GM21576 (cell line): ENCODE measurements around the gene ELAVL4.

Source experiments
- ATAC-seq: cut with Tn5 transposase; IDR thresholded peaks from one replicate; pipeline ENCODE4 v1.9.1; 2021; ENCODE audit warnings: mild to moderate bottlenecking, moderate library complexity; ENCODE audit not compliant: unreplicated experiment

The ELAVL4 gene

DNA sequence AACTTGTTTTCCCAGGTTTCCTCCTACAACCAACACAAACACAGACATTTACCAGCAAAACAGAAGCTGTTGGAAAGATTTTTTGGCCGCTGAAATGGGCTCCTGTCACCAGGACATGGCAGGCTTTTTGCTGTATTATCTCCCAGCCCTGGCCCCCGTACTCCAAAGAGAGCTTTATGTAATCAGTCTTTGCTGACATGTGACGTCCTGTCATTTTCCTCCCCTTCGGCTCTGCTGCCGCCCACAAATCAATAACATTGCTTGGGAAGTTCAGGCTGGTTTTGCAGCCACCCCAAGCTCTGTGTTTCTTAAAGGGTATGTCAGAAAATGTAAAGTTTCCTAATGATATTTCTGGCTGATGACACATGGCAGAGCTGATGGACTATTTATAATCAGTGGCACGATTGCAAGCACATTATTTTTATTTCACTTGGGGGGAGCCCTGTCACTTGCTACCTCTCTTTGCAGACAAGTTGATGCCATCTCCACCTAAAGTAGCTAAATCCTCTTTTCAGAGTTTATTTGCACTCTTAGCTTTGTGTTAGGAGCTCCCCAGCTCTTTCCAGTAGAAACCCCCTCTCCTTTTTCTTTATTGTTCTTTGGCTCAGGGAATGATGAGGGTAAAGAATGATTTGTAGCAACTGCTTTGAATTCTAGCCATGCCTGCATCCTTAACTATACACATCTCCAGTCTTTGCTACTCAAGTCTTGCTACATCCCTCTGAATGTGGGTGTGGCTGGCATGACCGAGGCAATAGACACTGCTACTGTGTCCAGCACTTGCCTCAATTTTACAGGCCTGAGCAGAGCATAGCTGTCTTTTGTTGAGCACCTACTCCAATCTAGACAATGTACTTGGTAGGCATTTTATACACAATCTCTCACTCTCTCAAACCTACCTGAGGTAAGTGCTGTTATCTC is 67.3 kb downstream of the ELAVL4 start:
- no peak for ATAC-seq

DNA sequence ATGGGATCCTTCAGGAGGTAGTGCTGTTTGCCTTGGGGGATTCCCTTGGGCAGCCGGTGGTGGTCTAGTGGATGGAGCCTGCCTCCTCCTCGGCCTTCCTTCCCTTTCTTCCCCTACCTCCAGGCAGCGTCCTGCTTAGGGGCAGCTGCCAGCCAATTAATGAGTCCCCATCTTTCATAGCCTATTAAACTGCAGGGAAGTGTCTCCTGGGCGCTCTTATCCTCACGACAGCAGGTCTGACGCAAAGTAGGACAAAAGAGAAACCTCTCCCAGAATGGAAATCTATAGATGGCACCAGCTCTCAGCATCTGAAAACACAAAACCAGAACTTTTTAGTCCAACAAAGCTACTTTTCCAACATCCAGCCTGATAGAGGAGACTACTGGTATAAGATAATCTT is 69.3 kb downstream of the ELAVL4 start:
- no peak for ATAC-seq

DNA sequence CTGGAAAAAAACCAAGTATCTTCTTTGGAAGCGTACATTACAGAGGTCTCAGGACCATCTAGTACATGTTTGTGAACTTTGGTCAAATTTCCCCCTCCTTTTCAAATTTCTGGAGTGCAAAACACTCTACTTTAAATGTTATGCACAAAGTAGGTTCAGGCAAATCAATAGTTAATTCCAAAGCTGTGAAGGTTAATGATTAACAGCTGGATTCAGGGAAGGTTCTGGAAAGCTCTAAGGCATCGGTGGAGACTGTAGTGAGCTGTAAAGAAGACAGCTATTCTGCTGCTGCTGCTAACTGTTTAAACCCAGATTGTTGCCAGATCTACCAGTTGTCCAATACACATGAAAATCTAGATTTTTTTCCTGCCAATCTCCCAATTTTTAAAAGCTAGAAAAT is 70.9 kb downstream of the ELAVL4 start:
- ATAC-seq = no peak

DNA sequence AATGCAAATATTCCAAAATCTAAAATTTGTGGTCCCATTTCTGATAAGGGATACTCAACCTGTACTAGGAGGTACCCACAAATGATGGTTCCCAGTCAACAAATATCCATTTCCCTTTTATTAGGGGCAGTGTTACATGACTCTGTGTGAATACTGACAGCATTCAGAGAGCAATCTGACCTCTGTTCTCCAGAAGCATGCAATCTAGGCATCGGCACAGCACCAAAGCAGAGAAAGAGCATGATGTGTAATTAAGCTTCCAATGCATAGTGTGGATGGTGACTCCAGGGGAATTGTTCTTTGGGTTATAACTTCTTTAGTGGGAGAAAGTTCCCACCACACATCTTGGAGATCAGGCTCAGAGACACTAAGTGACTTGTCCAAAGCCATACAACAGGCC is 71.6 kb downstream of the ELAVL4 start:
- ATAC-seq = no peak

DNA sequence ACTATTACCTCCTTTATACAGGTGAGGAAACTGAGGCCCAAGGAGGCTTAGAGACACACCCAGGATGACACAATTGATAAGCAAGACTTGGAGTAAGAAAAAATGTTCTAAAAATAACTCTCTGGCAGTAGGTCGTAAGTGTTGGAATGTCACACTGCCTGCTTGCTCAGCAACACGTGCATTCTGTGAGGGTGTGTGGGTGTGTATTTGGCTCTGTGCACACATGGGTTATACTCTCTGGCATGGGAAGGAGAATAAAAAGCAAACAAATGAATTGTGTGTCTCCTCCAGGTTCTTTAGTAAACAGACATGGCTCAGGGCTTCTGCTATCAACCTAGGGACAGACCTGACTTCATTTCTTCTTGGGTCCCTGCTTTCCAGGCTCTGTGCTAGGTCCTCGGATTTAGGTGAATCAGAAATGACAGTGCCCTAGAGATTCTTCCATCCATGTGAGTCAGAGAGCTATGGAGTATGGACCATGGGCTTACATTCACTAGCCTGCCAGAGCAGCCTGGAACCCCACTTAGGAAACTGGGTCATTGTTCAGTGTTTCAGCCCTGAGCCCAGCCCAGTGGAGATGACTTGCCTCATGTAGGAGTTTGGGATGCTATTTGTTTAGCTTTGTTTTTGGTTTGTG is 72.4 kb downstream of the ELAVL4 start:
- no peak for ATAC-seq

DNA sequence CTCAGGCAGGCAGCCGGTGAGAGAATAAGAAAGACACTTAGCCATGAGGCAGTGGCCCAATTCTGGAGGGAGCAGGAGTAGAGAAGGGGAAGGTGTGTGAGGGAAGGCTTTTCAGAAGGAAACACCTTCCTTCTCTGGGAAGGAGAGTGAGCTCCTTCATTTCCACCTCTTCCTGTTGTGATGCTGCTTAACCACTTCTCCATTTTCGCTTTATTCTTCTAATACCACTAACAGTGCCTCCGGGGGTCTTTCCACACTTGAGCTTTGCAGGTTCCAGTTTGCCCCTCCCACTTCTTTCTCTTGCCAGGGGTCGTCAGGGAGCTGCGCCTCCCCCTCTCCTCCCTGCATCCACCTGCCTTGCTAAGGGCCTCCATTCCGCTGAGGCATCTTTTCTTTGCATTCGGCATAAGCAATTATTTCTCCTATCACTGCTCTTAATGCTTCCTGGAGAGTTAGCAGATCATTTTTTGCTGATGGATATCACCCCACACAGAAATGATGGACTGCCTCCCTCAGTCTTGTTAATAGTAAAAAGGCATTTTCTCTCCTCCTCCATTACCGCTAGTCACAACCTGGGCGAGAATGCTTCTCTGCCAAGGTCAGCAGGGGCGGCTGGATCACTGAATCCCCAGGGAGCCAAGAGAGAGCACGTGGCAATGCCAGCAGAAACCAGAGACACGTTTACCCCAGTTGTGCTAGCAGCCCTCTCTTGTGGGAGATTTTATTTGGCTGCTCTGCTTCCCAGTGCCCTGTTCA is 74.8 kb downstream of the ELAVL4 start:
- no peak for ATAC-seq

DNA sequence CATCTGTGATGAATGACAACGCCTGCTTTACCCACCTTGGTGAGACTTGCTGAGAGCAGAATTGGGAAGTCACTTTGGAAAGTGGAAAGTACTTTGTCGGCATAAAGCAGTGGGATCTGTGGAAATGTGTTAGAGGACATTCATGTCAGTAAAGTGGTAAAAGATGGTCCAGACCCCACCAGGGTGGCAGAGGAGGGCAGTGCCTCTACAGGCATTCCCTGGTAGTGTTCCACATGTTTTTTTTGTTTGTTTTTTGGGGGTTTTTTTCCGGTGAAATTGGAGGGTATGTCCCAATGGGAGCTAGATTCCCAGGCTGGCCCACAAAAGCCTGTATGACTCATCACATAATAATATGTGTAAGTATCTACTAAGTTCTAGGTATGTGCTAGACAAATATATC is 80.6 kb downstream of the ELAVL4 start:
- ATAC-seq = no peak

DNA sequence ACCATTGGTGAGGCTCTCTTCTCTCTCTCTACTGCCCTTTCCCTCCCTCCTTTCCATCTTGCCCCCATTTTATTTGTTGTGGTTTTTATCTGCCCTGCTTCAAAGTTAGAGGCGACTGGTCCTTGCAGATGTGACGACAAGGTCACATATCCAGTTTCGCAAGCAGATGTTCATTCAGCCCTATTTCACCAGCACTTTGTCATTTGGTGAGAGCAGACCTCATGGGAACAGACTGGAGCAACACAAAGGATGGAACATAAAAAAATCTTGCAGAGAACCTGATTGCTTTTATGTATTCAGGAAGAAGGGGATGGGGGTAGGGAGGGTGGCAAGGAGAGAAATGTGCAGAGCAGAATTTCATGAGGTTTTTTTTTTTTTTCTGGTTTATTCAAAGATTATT is 84.3 kb downstream of the ELAVL4 start:
- ATAC-seq = no peak

DNA sequence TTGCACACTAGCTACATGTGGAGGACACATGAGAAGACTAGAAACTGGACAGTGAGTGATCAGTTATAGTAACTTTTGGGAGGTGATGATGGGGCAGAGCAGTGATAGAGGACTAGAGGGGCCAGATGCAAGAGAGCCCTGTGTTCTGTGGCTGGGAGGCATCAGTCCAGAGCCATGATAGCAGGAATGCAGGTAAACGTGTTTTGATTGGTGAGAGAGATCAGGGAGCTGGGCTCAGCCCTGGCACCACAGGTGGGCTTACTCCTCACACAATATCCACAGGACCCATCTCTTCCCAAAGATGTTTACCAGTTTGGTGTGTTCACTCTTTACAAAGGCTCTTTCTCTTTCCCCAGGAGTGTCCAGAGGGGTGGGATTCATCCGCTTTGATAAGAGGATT is 86.5 kb downstream of the ELAVL4 start:
- no peak for ATAC-seq

DNA sequence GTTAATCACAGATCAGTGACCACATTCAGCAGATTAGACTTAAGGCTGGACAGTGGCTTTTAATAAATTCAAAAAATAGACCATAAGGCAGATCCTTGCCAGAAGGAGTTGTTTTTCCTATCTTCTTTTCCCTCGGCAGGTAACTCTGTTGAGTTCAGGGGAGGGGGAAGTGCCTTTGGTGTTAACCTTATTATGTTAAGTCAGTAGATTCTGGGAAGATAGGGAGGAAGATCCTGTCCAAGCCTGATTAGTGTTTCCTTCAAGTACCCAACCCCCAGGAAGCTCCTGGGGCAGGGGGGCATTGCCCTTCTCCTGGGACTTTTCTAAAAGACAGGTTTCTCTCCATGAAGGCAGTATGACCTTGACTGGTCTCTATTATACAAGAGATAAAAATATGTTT is 87.4 kb downstream of the ELAVL4 start:
- no peak for ATAC-seq

DNA sequence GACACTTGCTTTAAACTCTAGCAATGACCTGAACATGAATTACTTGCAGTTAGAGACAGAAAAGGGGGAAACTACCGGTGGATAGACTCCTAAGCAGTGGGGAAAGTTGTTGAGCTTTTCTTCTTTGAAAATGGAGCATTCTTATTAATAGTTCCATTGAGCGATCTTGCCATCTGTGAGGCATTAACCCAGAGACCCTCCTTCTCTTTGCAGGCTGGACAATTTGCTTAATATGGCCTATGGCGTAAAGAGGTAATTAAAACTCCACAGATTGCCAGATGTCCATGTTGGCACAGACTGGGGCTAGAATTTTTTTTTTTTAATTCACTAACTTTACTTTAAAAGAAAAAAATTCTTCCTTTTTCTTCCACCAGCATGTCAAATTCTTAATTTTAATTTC is 88.5 kb downstream of the ELAVL4 start:
- no peak for ATAC-seq

DNA sequence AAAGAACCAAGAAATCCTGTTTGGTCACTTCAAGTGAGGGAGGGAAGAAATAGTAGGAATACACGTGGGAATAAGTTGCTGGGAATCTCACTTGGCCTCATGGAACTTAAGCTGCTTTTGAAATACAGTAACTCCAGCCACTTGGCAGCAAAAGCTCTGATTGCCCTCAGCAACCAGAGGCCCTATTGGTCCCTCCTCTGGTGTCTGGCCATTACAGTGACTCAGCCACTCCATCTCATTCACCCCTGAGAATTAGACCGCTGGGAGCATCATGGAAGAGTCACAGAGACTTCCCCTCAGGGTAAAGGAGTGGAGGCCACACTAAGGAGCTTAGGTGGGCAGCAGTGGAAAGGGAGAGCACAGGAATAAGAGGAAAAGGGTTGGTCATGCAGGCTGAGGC is 99.6 kb downstream of the ELAVL4 start:
- no peak for ATAC-seq

DNA sequence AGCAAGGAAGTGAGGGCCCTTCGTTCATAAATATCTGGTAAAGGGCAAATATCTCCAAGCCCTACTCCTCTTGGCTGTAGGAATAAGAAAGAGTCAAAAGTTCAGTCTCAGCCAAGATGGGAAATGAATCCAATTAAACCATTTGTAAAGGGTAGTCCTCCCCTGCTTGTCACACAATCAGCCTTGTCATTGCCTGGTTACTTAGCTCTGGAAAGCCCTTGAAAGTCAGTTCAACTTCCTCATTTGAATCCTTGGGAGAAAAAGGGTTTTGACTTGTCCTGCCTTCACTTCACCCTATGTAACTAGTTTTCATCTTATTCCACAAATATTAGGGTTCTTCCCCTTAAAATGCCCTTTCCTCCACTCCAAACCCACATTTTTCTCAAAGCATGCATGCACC is 100.0 kb downstream of the ELAVL4 start:
- no peak for ATAC-seq

DNA sequence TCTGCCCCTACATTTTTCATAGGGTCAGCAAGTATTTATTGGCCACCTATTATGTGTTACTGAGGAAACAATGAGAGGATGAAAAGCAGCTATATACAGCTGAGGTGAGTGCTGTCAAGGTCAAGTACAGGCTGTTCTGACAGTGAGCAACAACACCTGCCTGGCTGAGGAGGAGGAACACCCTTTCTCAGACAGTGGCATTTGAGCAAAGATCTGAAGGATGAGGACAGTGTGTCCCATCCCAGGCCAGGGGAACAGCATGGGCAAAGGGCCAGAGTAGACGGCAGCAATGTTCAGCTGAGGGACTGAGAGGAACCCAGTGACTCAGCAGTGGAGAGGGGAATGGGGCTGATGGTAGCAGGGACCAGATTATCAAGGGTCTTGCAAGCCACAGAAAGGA is 101.0 kb downstream of the ELAVL4 start:
- no peak for ATAC-seq

DNA sequence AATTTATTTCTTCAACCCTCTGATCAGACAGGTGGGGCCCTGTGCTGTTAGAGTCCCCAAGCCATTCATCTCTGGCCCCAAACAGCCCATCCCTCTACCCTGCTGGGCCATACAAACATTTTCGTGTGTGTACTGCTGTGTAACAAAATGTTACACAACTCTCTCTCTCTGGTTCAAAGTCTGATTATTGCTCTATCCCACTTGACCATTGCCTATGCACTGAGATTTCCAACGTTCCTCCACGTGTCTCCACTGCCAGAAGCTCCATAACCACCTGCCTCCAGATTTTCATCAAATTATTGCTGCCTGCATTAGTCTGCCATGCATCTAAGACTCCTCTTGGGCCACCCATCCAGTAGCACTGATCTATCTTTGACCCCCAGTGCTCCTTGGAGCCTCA is 104.8 kb downstream of the ELAVL4 start:
- no peak for ATAC-seq

DNA sequence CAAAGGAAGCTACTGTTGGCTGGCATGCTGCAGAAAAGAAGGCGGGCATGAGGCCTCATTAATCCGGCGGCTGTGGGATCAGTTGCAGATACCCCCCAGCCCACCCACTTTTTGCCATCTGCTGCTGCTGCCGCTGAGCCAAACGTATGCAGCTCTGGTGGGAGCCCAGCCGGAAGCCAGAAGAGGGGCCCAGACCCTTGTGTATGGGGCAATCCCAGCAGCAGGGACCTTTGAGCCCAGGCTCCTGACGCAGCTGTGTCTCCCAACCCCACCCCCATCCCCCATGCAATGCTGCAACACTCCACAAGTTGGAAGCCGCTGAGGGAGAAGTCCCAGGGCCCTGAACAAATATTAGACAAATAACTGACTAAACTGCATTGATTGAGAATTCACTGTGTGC is 106.0 kb downstream of the ELAVL4 start:
- no peak for ATAC-seq

DNA sequence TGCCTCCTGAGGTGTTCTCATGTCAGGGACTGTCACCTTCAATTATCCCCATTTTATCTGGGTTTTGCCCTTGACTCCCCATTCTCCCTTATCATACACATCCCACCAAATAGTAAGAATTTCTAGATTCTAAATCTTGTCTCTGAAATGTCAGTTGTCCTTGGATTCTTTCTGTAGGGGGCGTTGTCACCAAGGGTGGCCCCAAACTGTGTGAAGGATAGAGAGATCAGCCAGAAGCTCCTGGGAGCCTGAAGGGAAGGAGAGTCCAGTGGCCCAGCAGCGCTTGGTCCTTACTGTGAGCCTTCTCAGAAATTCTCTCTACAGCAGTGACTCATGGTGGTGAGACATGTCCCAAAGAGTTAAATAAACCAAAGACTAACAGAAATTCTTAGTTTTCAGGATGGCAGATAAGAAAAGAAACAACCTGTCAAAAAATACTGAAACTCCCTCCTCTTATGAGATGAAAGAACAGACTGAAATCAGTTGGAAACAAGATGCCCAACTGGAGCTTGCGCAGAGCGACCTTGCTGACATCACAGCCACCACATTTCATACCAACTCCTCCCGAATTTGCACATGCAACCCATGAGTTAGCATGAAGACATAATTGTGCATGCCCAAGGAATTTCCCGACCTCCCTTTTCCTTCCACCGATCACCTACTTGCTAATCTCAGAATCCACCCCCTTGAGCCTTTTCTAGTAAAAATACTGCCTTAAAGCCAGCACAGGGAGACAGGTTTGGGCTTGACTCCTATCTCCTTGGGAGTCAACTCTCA is 109.8 kb downstream of the ELAVL4 start:
- no peak for ATAC-seq

DNA sequence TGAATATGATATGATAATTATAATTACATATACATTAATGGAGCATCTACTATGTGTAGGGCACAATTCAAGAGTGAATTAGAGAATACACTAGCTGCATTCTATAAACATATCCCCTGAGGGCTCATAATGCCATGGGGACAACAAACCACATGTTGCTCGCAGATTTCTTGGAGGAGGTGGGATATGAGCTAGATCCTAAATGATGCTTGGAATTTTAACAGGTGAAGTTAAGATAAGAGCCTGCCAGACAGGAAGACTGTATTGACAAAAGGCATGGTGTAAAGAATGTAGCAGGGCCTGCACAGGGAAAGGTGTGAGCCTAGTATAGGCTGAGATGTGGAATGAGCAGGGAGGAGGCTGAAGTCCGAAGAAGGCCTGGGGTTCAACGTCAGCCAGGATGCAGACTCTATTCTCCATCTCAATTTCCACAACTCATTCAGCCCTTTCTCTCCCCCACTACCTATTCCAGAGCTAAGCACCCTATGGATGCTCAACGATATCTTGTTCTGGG is 120.2 kb downstream of the ELAVL4 start:
- no peak for ATAC-seq

DNA sequence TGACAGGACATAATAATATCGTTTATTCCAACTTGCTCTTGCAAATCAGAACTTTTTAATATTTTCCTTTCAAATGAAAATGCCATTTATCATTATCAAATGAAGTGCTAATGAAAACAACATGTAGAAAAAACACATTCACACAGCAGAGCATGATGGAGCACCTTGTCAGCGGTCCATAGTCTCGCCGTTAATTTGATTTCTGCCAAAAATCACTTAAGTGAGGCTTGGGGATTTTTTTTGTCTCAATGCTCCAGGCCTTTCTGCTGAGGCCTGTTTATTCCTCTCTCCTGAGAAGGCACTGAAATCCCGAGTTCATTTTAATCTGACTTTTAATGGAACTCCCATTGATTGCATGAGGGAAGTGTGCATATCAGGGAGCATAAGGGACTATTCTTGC is 122.5 kb downstream of the ELAVL4 start:
- ATAC-seq = no peak

DNA sequence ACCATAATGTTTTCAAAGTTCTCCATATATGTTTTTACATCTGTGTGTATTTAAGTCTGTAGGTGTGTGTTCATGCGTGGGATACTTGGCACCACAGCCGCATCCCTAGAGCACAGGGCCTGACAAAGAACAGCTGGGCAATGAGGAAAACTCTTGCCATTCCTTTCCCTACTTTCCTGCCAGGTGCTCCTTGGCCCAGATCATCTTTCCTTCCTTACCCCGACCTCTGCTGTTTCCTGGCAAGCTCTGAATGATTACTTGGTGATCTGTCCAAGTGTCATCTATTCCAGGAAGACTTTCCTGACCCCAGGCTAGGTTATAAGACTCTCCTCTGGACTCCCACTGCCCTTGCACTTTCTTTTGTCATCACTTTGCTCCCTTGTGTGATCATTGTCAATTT is 123.6 kb downstream of the ELAVL4 start:
- ATAC-seq = no peak

DNA sequence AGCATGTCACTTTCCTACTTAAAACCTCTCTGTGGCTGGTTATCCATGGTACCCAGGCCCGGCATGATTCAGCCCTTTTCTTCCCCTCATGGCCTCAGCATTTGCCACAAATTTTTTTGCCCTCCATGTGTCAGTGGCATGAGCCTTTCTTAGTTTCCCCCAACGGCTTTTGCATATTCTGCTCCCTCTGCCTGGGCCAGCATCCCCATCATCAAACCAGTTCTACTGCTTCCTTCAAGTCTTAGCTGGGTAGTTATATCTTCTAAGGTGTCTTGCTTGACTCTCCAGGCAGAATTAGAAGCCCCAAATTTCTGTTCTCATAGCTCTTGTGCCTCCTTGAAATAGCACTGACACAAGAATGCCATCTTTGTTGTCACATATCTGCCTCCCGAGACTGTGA is 127.9 kb downstream of the ELAVL4 start:
- ATAC-seq = no peak
